ENCODE measurements around the gene DUS1L. TPM values are rescaled to one million over a fixed set of nuclear protein-coding genes. Genes with fewer than 3 reads are reported as not detected.
A peak's percentile ranks its signal among the peaks of the same experiment; 100 is the strongest.

DUS1L gene
- total RNA-seq, 1 experiment from 2014 or later, result 72.4 TPM

GRCh38 chr17:82055023-82055964 lies 10.3 kb downstream of the DUS1L start:
- no peak for DNase-seq (ENCODE audit: low read depth)

- DNase-seq (ENCODE audit: low read depth), result no peak
Measured at GRCh38 chr17:82054351-82055022, 11.1 kb downstream of the DUS1L start.

GRCh38 chr17:82053556-82054263 lies 11.9 kb downstream of the DUS1L start:
- DNase-seq (ENCODE audit: low read depth), result no peak

GRCh38 chr17:82053130-82053529 lies 12.5 kb downstream of the DUS1L start:
- DNase-seq (ENCODE audit: low read depth), result no peak

GRCh38 chr17:82052638-82053059 lies 13.0 kb downstream of the DUS1L start:
- no peak for DNase-seq (ENCODE audit: low read depth)

GRCh38 chr17:82051776-82052637 lies 13.6 kb downstream of the DUS1L start, which contains the start of the genes GPS1 and RFNG:
GPS1 (plus strand) TSS chr17:82051898; CDS start chr17:82051932, 34 bp downstream.
RFNG (minus strand) TSS chr17:82051811; CDS start chr17:82051766, 45 bp downstream.
- peak; percentile 53 for DNase-seq (ENCODE audit: low read depth)

- DNase-seq (ENCODE audit: low read depth), result no peak
Measured at GRCh38 chr17:82050761-82051641, 14.6 kb downstream of the DUS1L start.

- DNase-seq (ENCODE audit: low read depth), result no peak
Measured at GRCh38 chr17:82050152-82050760, 15.3 kb downstream of the DUS1L start.

GRCh38 chr17:82049521-82049971 lies 16.1 kb downstream of the DUS1L start:
- DNase-seq (ENCODE audit: low read depth), result no peak

GRCh38 chr17:82049106-82049505 lies 16.5 kb downstream of the DUS1L start:
- DNase-seq (ENCODE audit: low read depth), result no peak

- DNase-seq (ENCODE audit: low read depth), result no peak
Measured at GRCh38 chr17:82048571-82048971, 17.0 kb downstream of the DUS1L start.

- no peak for DNase-seq (ENCODE audit: low read depth)
Measured at GRCh38 chr17:82047914-82048570, 17.6 kb downstream of the DUS1L start.

GRCh38 chr17:82047379-82047778 lies 18.2 kb downstream of the DUS1L start:
- DNase-seq (ENCODE audit: low read depth), result no peak

- DNase-seq (ENCODE audit: low read depth), result no peak
Measured at GRCh38 chr17:82046903-82047302, 18.7 kb downstream of the DUS1L start.

- DNase-seq (ENCODE audit: low read depth), result no peak
Measured at GRCh38 chr17:82045936-82046484, 19.6 kb downstream of the DUS1L start.

GRCh38 chr17:82043507-82043906 lies 22.1 kb downstream of the DUS1L start:
- DNase-seq (ENCODE audit: low read depth), result no peak

- no peak for DNase-seq (ENCODE audit: low read depth)
Measured at GRCh38 chr17:82042649-82043048, 23.0 kb downstream of the DUS1L start.

- DNase-seq (ENCODE audit: low read depth), result peak; percentile 56
Measured at GRCh38 chr17:82041144-82041814, 24.3 kb downstream of the DUS1L start.

All from M059J (cell line).